ENCODE data around the gene ARL16.

Gene ARL16

GRCh38 chr17:81666342-81667191 is 17.0 kb downstream of the ARL16 start, which contains the start of the genes CCDC137 and OXLD1:
CCDC137 (plus strand) TSS chr17:81666737; CDS start chr17:81666767, 30 bp downstream.
OXLD1 (minus strand) TSS chr17:81666605; CDS start chr17:81666577, 28 bp downstream.
- DNase-seq (ENCODE audit: low read depth): peak; percentile 94

DNA sequence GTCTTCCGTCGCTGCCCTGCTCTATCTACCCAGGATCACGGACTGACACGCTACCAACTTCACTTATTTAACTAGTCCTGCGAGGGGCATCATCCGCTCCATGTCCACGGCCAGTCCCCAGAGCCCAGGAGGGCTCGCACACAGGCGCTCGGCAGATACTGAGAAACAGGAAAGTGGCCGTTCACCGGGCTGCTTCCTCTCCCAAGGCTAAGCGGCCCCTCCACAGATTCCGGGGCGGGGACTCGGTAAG is 17.6 kb downstream of the ARL16 start:
- no peak for DNase-seq (ENCODE audit: low read depth)

GRCh38 chr17:81665205-81666091 is 18.1 kb downstream of the ARL16 start:
- DNase-seq (ENCODE audit: low read depth): peak; percentile 59

GRCh38 chr17:81664051-81664470 is 19.5 kb downstream of the ARL16 start:
- no peak for DNase-seq (ENCODE audit: low read depth)

DNA sequence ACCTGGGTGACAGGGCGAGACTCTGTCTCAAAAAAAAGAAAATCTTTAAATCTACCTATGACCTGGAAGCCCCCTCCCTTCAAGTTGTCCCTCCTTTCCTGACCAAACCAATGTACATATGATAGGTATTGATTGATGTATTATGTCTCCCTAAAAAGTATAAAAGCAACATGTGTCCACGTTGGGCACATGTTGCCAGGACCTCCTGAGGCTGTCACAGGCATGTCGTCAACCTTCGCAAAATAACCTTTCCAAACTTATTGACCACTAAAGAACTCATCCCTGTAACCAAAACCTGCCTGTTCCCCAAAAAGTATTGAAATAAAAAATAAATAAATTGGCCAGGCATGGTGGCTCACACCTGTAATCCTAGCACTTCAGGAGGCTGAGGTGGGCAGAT is 21.6 kb downstream of the ARL16 start:
- no peak for DNase-seq (ENCODE audit: low read depth)

GRCh38 chr17:81660441-81660840 is 23.2 kb downstream of the ARL16 start:
- DNase-seq (ENCODE audit: low read depth): no peak

DNA sequence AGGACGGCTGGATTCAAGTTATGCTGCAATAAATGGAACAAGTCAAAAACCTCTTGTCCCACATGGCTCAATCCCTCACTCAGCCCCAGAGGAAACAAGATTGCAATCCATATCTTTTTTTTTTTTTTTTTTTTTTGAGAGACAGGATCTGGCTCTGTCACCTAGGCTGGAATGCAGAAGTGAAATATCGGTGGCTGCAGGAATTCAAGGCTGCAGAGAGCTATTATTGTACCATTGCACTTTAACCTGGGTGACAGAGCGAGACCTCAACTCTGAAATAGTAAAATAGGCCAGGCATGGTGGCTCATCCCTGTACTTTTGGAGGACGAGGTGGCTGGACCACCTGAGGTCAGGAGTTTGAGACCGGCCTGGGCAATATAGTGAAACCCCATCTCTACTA is 24.6 kb downstream of the ARL16 start:
- no peak for DNase-seq (ENCODE audit: low read depth)

GRCh38 chr17:81656835-81657234 is 26.8 kb downstream of the ARL16 start:
- no peak for DNase-seq (ENCODE audit: low read depth)

- DNase-seq (ENCODE audit: low read depth): no peak
Observed at GRCh38 chr17:81656118-81656743, 27.4 kb downstream of the ARL16 start, which contains the start of gene PDE6G. PDE6G (minus strand) TSS chr17:81656542; CDS start chr17:81653305, 3,237 bp downstream.

DNA sequence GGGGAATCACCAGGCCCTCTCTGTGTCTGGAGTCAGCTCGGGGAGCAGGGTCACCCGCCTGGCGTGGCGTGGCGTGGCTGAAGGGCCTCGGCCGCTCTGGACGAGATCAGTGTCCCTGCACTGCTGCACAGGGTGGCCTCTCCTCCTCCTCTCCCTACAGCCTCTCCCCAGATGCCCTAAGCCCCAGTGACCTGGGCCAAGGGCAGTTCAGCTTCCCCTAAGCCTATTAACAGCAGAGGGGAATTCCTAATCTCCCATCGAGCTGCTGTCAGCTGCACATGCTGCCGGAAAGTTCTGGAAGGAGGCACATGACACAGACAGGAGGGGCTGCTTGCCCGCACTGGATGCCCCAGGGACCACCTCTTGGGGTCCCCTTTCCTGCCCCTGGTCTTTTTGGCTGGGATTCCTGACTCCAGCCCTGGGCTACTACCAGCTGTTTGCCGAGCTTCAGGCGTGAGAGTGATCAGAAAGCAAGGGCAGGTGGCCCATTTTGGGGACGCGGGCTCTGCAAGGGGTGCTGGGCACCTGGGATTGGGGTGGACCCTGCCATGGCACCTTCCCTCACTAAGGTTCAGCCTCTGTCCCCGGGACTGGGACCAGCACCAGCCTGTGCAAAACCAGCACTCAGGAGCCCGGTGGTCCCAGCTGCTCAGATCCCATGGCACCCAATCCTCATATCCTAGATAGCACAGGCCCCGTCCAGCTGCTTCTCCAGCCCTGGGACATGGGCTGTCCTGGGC is 28.0 kb downstream of the ARL16 start:
- DNase-seq (ENCODE audit: low read depth): no peak

- DNase-seq (ENCODE audit: low read depth): no peak
Observed at GRCh38 chr17:81652906-81653771, 30.5 kb downstream of the ARL16 start.

DNA sequence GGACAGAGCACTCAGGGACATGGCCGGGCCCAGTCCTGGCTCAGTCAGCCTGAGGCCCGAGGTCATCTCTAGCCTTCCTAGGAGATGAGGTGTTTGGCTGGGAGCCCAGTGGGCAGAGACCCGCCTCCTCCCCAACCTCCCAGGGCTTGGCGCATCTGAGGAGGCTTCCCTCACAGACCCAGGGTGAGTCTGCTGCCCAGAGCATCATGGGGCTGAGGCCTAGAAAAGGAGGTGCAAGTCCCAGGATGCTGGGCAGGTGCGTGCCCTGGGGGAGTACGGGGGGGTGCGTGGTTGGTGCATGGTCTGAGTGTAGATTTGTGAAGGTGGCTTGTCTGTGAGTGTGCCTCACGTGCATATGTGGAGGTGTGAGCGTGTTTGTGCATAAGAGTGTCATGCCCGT is 31.9 kb downstream of the ARL16 start:
- no peak for DNase-seq (ENCODE audit: low read depth)

GRCh38 chr17:81650951-81651350 is 32.6 kb downstream of the ARL16 start:
- DNase-seq (ENCODE audit: low read depth): no peak

GRCh38 chr17:81648707-81649085 is 34.9 kb downstream of the ARL16 start:
- DNase-seq (ENCODE audit: low read depth): no peak

GRCh38 chr17:81648013-81648706 is 35.4 kb downstream of the ARL16 start:
- no peak for DNase-seq (ENCODE audit: low read depth)

GRCh38 chr17:81647640-81648012 is 36.0 kb downstream of the ARL16 start:
- no peak for DNase-seq (ENCODE audit: low read depth)

- DNase-seq (ENCODE audit: low read depth): no peak
Observed at GRCh38 chr17:81646869-81647600, 36.6 kb downstream of the ARL16 start.

GRCh38 chr17:81644976-81645952 is 38.3 kb downstream of the ARL16 start:
- no peak for DNase-seq (ENCODE audit: low read depth)
